ENCODE results near the gene NPRL2.

NPRL2 gene

GRCh38 chr3:50382722-50383121 lies 32.1 kb upstream of the NPRL2 start:
- Histone ChIP-seq H3K4me1 (ENCODE audit: control insufficient read depth, insufficient read depth, low read length) (no peaks in the 10 kb centered on the region), H3K27ac (ENCODE audit: low read depth, low read length) (no peak overlapping the region), H3K4me3 (ENCODE audit: low read length) (no peak overlapping the region), H3K27me3 (ENCODE audit: control insufficient read depth, insufficient read depth, low read length) (no peaks in the 10 kb centered on the region), H3K36me3 (ENCODE audit: control insufficient read depth, insufficient read depth, low read length) (no peaks in the 10 kb centered on the region), H3K9ac (ENCODE audit: low read length) (no peak overlapping the region)

- Histone ChIP-seq H3K4me3 (ENCODE audit: low read length) (no peak overlapping the region), H3K9ac (ENCODE audit: low read length) (no peak overlapping the region), H3K36me3 (ENCODE audit: control insufficient read depth, insufficient read depth, low read length) (no peaks in the 10 kb centered on the region), H3K4me1 (ENCODE audit: control insufficient read depth, insufficient read depth, low read length) (no peaks in the 10 kb centered on the region), H3K27me3 (ENCODE audit: control insufficient read depth, insufficient read depth, low read length) (no peaks in the 10 kb centered on the region), H3K27ac (ENCODE audit: low read depth, low read length) (no peak overlapping the region)
Observed at GRCh38 chr3:50381383-50381782, 30.8 kb upstream of the NPRL2 start.

- Histone ChIP-seq H3K4me1 (ENCODE audit: control insufficient read depth, insufficient read depth, low read length) (no peaks in the 10 kb centered on the region), H3K27me3 (ENCODE audit: control insufficient read depth, insufficient read depth, low read length) (no peaks in the 10 kb centered on the region), H3K27ac (ENCODE audit: low read depth, low read length) (no peak overlapping the region), H3K9ac (ENCODE audit: low read length) (no peak overlapping the region), H3K4me3 (ENCODE audit: low read length) (no peak overlapping the region), H3K36me3 (ENCODE audit: control insufficient read depth, insufficient read depth, low read length) (no peaks in the 10 kb centered on the region)
Observed at GRCh38 chr3:50380405-50381085, 30.0 kb upstream of the NPRL2 start.

GRCh38 chr3:50378757-50379156 lies 28.2 kb upstream of the NPRL2 start:
- no peaks in the 10 kb centered on the region for H3K4me1 ChIP-seq (ENCODE audit: control insufficient read depth, insufficient read depth, low read length)
- H3K4me3 ChIP-seq (ENCODE audit: low read length) = no peak overlapping the region
- H3K36me3 ChIP-seq (ENCODE audit: control insufficient read depth, insufficient read depth, low read length) = no peaks in the 10 kb centered on the region
- no peaks in the 10 kb centered on the region for H3K27me3 ChIP-seq (ENCODE audit: control insufficient read depth, insufficient read depth, low read length)
- H3K27ac ChIP-seq (ENCODE audit: low read depth, low read length) = no peak overlapping the region
- no peak overlapping the region for H3K9ac ChIP-seq (ENCODE audit: low read length)

GRCh38 chr3:50378024-50378423 lies 27.4 kb upstream of the NPRL2 start:
- H3K27ac ChIP-seq (ENCODE audit: low read depth, low read length) = no peak overlapping the region
- H3K9ac ChIP-seq (ENCODE audit: low read length) = no peak overlapping the region
- no peaks in the 10 kb centered on the region for H3K36me3 ChIP-seq (ENCODE audit: control insufficient read depth, insufficient read depth, low read length)
- no peak overlapping the region for H3K4me3 ChIP-seq (ENCODE audit: low read length)
- H3K4me1 ChIP-seq (ENCODE audit: control insufficient read depth, insufficient read depth, low read length) = no peaks in the 10 kb centered on the region
- H3K27me3 ChIP-seq (ENCODE audit: control insufficient read depth, insufficient read depth, low read length) = no peaks in the 10 kb centered on the region

GRCh38 chr3:50375258-50375931 lies 24.8 kb upstream of the NPRL2 start:
- Histone ChIP-seq H3K27ac (ENCODE audit: low read depth, low read length) (no peak overlapping the region), H3K27me3 (ENCODE audit: control insufficient read depth, insufficient read depth, low read length) (no peaks in the 10 kb centered on the region), H3K9ac (ENCODE audit: low read length) (no peak overlapping the region), H3K36me3 (ENCODE audit: control insufficient read depth, insufficient read depth, low read length) (no peaks in the 10 kb centered on the region), H3K4me3 (ENCODE audit: low read length) (no peak overlapping the region), H3K4me1 (ENCODE audit: control insufficient read depth, insufficient read depth, low read length) (no peaks in the 10 kb centered on the region)

- Histone ChIP-seq H3K36me3 (ENCODE audit: control insufficient read depth, insufficient read depth, low read length) (no peaks in the 10 kb centered on the region), H3K27ac (ENCODE audit: low read depth, low read length) (no peak overlapping the region), H3K9ac (ENCODE audit: low read length) (no peak overlapping the region), H3K4me3 (ENCODE audit: low read length) (no peak overlapping the region), H3K27me3 (ENCODE audit: control insufficient read depth, insufficient read depth, low read length) (peaks cover 1% of the 10 kb centered on the region), H3K4me1 (ENCODE audit: control insufficient read depth, insufficient read depth, low read length) (no peaks in the 10 kb centered on the region)
Observed at GRCh38 chr3:50374363-50375257, 24.0 kb upstream of the NPRL2 start.

- Histone ChIP-seq H3K4me3 (ENCODE audit: low read length) (no peak overlapping the region), H3K27ac (ENCODE audit: low read depth, low read length) (no peak overlapping the region), H3K9ac (ENCODE audit: low read length) (no peak overlapping the region), H3K27me3 (ENCODE audit: control insufficient read depth, insufficient read depth, low read length) (peaks cover 3% of the 10 kb centered on the region), H3K36me3 (ENCODE audit: control insufficient read depth, insufficient read depth, low read length) (no peaks in the 10 kb centered on the region), H3K4me1 (ENCODE audit: control insufficient read depth, insufficient read depth, low read length) (no peaks in the 10 kb centered on the region)
Observed at GRCh38 chr3:50373146-50374051, 22.8 kb upstream of the NPRL2 start.

- Histone ChIP-seq H3K27ac (ENCODE audit: low read depth, low read length) (no peak overlapping the region), H3K4me3 (ENCODE audit: low read length) (no peak overlapping the region), H3K9ac (ENCODE audit: low read length) (no peak overlapping the region), H3K4me1 (ENCODE audit: control insufficient read depth, insufficient read depth, low read length) (no peaks in the 10 kb centered on the region), H3K36me3 (ENCODE audit: control insufficient read depth, insufficient read depth, low read length) (no peaks in the 10 kb centered on the region), H3K27me3 (ENCODE audit: control insufficient read depth, insufficient read depth, low read length) (peaks cover 3% of the 10 kb centered on the region)
Observed at GRCh38 chr3:50372349-50372748, 21.8 kb upstream of the NPRL2 start.

- no peak overlapping the region for H3K9ac ChIP-seq (ENCODE audit: low read length)
- no peak overlapping the region for H3K27ac ChIP-seq (ENCODE audit: low read depth, low read length)
- peaks cover 3% of the 10 kb centered on the region for H3K27me3 ChIP-seq (ENCODE audit: control insufficient read depth, insufficient read depth, low read length)
Observed at GRCh38 chr3:50371133-50371685, 20.6 kb upstream of the NPRL2 start.

GRCh38 chr3:50370594-50370993 lies 20.0 kb upstream of the NPRL2 start:
- Histone ChIP-seq H3K36me3 (ENCODE audit: control insufficient read depth, insufficient read depth, low read length) (no peaks in the 10 kb centered on the region), H3K9ac (ENCODE audit: low read length) (no peak overlapping the region)

More at GRCh38 chr3:50371133-50371685, 20.6 kb upstream of the NPRL2 start:
- Histone ChIP-seq H3K4me1 (ENCODE audit: control insufficient read depth, insufficient read depth, low read length) (no peaks in the 10 kb centered on the region), H3K36me3 (ENCODE audit: control insufficient read depth, insufficient read depth, low read length) (no peaks in the 10 kb centered on the region), H3K4me3 (ENCODE audit: low read length) (no peak overlapping the region)

More at GRCh38 chr3:50370594-50370993, 20.0 kb upstream of the NPRL2 start:
- Histone ChIP-seq H3K27ac (ENCODE audit: low read depth, low read length) (no peak overlapping the region), H3K4me3 (ENCODE audit: low read length) (no peak overlapping the region), H3K27me3 (ENCODE audit: control insufficient read depth, insufficient read depth, low read length) (peaks cover 3% of the 10 kb centered on the region), H3K4me1 (ENCODE audit: control insufficient read depth, insufficient read depth, low read length) (no peaks in the 10 kb centered on the region)

Measured in rectal smooth muscle tissue (tissue), 1 donor.